ENCODE data around the gene ARHGAP24. TPM values are rescaled to one million over a fixed set of nuclear protein-coding genes. Genes with fewer than 3 reads are reported as not detected.

The ARHGAP24 gene
- total RNA-seq, 1 donor from 2014 or later: 17.8 TPM

GRCh38 chr4:85967872-85968271 is 492.9 kb downstream of the ARHGAP24 start:
- peaks cover 7% of the 10 kb centered on the region for H3K4me1 Mint-ChIP-seq (ENCODE audit: low read depth)
- TF ChIP-seq CTCF (IDR thresholded peaks at IDR 0.05; ENCODE audit: unreplicated experiment): no peak
- peaks cover 6% of the 10 kb centered on the region for H3K36me3 Mint-ChIP-seq (ENCODE audit: insufficient read depth)
- H3K9me3 Mint-ChIP-seq (ENCODE audit: low read depth): peaks cover 7% of the 10 kb centered on the region
- no peaks in the 10 kb centered on the region for H3K27me3 Mint-ChIP-seq
- H3K27ac Mint-ChIP-seq: no peak overlapping the region
- no peak for DNase-seq (ENCODE audit: low spot score, unreplicated experiment)
- no peak overlapping the region for H3K4me3 Mint-ChIP-seq (ENCODE audit: low read depth)

- Mint-ChIP-seq H3K4me1 (ENCODE audit: low read depth) (peaks cover 4% of the 10 kb centered on the region), H3K4me3 (ENCODE audit: low read depth) (no peak overlapping the region), H3K27me3 (no peaks in the 10 kb centered on the region), H3K36me3 (ENCODE audit: insufficient read depth) (peaks cover 6% of the 10 kb centered on the region), H3K9me3 (ENCODE audit: low read depth) (peaks cover 7% of the 10 kb centered on the region), H3K27ac (no peak overlapping the region)
- peak; percentile 67 for TF ChIP-seq CTCF (IDR thresholded peaks at IDR 0.05; ENCODE audit: unreplicated experiment)
- no peak for DNase-seq (ENCODE audit: low spot score, unreplicated experiment)
These were observed 494.2 kb downstream of the ARHGAP24 start for GRCh38 chr4:85968945-85969819.

GRCh38 chr4:85970535-85970934 is 495.6 kb downstream of the ARHGAP24 start:
- no peak for DNase-seq (ENCODE audit: low spot score, unreplicated experiment)
- no peaks in the 10 kb centered on the region for H3K9me3 Mint-ChIP-seq (ENCODE audit: low read depth)
- H3K36me3 Mint-ChIP-seq (ENCODE audit: insufficient read depth): peaks cover 3% of the 10 kb centered on the region
- no peaks in the 10 kb centered on the region for H3K27me3 Mint-ChIP-seq
- H3K4me1 Mint-ChIP-seq (ENCODE audit: low read depth): peaks cover 4% of the 10 kb centered on the region
- H3K27ac Mint-ChIP-seq: no peak overlapping the region
- no peak overlapping the region for H3K4me3 Mint-ChIP-seq (ENCODE audit: low read depth)
- no peak for TF ChIP-seq CTCF (IDR thresholded peaks at IDR 0.05; ENCODE audit: unreplicated experiment)

- no peak for TF ChIP-seq CTCF (IDR thresholded peaks at IDR 0.05; ENCODE audit: unreplicated experiment)
- H3K27me3 Mint-ChIP-seq: no peaks in the 10 kb centered on the region
- no peak for DNase-seq (ENCODE audit: low spot score, unreplicated experiment)
- no peak overlapping the region for H3K4me3 Mint-ChIP-seq (ENCODE audit: low read depth)
- no peaks in the 10 kb centered on the region for H3K4me1 Mint-ChIP-seq (ENCODE audit: low read depth)
- no peak overlapping the region for H3K27ac Mint-ChIP-seq
- H3K9me3 Mint-ChIP-seq (ENCODE audit: low read depth): no peaks in the 10 kb centered on the region
- H3K36me3 Mint-ChIP-seq (ENCODE audit: insufficient read depth): peaks cover 14% of the 10 kb centered on the region
These were observed 504.3 kb downstream of the ARHGAP24 start for GRCh38 chr4:85979276-85979675.

- peaks cover 7% of the 10 kb centered on the region for H3K36me3 Mint-ChIP-seq (ENCODE audit: insufficient read depth)
- H3K4me1 Mint-ChIP-seq (ENCODE audit: low read depth): no peaks in the 10 kb centered on the region
- no peak for DNase-seq (ENCODE audit: low spot score, unreplicated experiment)
- no peak overlapping the region for H3K4me3 Mint-ChIP-seq (ENCODE audit: low read depth)
- H3K9me3 Mint-ChIP-seq (ENCODE audit: low read depth): no peaks in the 10 kb centered on the region
- no peaks in the 10 kb centered on the region for H3K27me3 Mint-ChIP-seq
- no peak overlapping the region for H3K27ac Mint-ChIP-seq
- TF ChIP-seq CTCF (IDR thresholded peaks at IDR 0.05; ENCODE audit: unreplicated experiment): no peak
These were observed 511.3 kb downstream of the ARHGAP24 start for GRCh38 chr4:85986266-85986665.

All from progenitor cell of endocrine pancreas (in vitro differentiated cells).